Type B pancreatic cell (in vitro differentiated cells): ENCODE measurements around the gene GUSB. TPM values are rescaled to one million over a fixed set of nuclear protein-coding genes. Genes with fewer than 3 reads are reported as not detected.

Experiments
- DNase-seq: peaks from one replicate; pipeline ENCODE4 v3.0.0; 2021; ENCODE audit warnings: mixed read lengths; ENCODE audit not compliant: unreplicated experiment; ENCODE audit errors: extremely low spot score
- H3K27ac Mint-ChIP-seq: 2 replicates; pipeline ENCODE4 v1.8.0; 2021; ENCODE audit warnings: mild to moderate bottlenecking, mixed read lengths
- H3K27me3 Mint-ChIP-seq: 2 replicates; pipeline ENCODE4 v1.8.0; 2021; ENCODE audit warnings: mixed read lengths
- H3K36me3 Mint-ChIP-seq: 2 replicates; pipeline ENCODE4 v1.8.0; 2021; ENCODE audit warnings: mixed read lengths
- H3K4me1 Mint-ChIP-seq: one replicate; pipeline ENCODE4 v1.8.0; 2021; ENCODE audit warnings: mixed read lengths; ENCODE audit not compliant: unreplicated experiment
- H3K4me3 Mint-ChIP-seq: 2 replicates; pipeline ENCODE4 v1.8.0; 2021; ENCODE audit warnings: mild to moderate bottlenecking, mixed read lengths
- H3K9me3 Mint-ChIP-seq: 2 replicates; pipeline ENCODE4 v1.8.0; 2021; ENCODE audit warnings: mixed read lengths
- total RNA-seq: library from RNA; stranded (reverse); gene quantifications from 2 replicates; pipeline ENCODE4 v1.2.1, GENCODE V29; 2021; ENCODE audit warnings: low replicate concordance
- TF ChIP-seq, protein P1 (sequence below): fragments of 200-600 bp; sonication (generic); conservative IDR thresholded peaks from 2 replicates; pipeline ENCODE4 v1.5.0; 2021; ENCODE audit warnings: antibody characterized with exemption, mild to moderate bottlenecking

The GUSB gene
- total RNA-seq, 1 donor from 2014 or later = 53.8 TPM

DNA sequence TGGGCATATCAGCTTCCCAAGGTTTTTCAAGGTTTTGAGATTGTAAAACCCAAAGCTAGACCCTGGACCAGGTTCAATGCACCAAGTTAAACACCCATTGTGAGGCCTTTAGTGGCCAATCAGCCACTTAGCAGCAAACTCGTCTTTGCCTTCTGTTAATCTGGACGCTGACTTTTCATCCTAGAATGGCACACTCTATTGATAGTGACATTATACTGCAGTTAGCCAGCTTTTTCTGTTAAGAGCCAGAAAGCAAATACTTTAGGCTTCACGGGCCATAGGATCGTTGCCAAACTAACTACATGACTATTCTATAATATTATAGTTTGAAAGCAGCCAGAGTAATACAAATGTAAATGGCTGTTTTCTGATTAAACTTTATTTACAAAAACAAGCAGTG, 57.8 kb downstream of the GUSB start:
- TF ChIP-seq, protein P1, sequence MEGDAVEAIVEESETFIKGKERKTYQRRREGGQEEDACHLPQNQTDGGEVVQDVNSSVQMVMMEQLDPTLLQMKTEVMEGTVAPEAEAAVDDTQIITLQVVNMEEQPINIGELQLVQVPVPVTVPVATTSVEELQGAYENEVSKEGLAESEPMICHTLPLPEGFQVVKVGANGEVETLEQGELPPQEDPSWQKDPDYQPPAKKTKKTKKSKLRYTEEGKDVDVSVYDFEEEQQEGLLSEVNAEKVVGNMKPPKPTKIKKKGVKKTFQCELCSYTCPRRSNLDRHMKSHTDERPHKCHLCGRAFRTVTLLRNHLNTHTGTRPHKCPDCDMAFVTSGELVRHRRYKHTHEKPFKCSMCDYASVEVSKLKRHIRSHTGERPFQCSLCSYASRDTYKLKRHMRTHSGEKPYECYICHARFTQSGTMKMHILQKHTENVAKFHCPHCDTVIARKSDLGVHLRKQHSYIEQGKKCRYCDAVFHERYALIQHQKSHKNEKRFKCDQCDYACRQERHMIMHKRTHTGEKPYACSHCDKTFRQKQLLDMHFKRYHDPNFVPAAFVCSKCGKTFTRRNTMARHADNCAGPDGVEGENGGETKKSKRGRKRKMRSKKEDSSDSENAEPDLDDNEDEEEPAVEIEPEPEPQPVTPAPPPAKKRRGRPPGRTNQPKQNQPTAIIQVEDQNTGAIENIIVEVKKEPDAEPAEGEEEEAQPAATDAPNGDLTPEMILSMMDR = no peak
- H3K4me1 Mint-ChIP-seq = peaks cover 5% of the 10 kb centered on the region
- H3K27me3 Mint-ChIP-seq = no peaks in the 10 kb centered on the region
- H3K9me3 Mint-ChIP-seq = no peaks in the 10 kb centered on the region
- H3K36me3 Mint-ChIP-seq = peaks cover 6% of the 10 kb centered on the region
- no peak overlapping the region for H3K27ac Mint-ChIP-seq
- DNase-seq = no peak
- H3K4me3 Mint-ChIP-seq = no peak overlapping the region

DNA sequence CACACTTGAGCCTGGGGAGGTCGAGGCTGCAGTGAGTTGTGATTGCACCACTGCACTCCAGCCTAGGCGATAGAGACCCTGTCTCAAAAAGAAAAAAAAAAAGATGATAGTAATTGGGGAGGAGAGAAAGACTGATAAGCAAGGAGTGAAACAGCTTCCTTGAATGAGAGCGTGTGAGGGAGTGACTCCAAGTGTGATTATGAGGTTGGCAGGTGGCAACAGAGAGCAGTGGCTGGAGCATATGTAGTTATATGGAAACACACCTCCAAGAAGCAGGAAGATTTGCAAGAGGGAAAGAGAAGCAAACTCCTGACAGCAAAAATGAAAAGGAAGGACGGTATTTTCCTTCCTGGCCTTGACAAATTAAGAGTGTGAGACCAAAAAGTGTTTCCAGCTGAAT, 58.7 kb downstream of the GUSB start:
- TF ChIP-seq, protein P1 = no peak
- H3K4me3 Mint-ChIP-seq = no peak overlapping the region
- no peaks in the 10 kb centered on the region for H3K9me3 Mint-ChIP-seq
- no peak overlapping the region for H3K27ac Mint-ChIP-seq
- DNase-seq = no peak
- no peaks in the 10 kb centered on the region for H3K27me3 Mint-ChIP-seq
- H3K36me3 Mint-ChIP-seq = peaks cover 6% of the 10 kb centered on the region
- H3K4me1 Mint-ChIP-seq = peaks cover 5% of the 10 kb centered on the region

DNA sequence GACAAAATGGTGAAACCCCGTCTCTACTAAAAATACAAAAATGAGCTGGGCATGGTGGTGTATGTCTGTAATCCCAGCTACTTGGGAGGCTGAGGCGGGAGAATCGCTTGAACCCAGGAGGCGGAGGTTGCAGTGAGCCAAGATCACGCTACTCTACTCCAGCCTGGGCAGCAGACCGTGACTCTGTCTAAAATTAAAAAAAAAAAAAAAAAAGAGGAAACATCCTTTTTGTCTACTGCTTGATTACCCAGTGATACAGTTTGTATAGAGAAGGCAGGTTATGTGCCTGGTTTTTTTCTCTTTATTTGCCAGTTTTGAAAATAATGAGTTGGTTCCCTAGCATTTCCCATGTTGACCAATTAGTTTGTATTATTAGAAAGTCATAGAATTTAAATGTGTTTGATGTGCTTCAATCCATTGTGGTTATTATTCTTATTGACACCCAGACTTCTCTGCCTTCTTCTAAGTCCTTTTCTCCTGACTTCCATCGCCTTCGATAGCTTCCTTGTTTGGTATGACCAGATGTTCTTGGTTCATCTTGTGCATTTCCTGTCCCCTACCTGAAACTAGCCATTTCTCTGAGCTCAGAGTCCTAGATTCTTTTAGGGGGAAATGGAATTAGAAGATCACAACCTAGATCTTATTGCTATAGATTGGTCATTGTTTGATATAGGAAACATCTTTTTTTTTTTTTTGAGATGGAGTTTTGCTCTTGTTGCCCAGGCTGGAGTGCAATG, 65.9 kb downstream of the GUSB start:
- TF ChIP-seq, protein P1 = no peak
- DNase-seq = no peak
- H3K4me3 Mint-ChIP-seq = no peak overlapping the region

DNA sequence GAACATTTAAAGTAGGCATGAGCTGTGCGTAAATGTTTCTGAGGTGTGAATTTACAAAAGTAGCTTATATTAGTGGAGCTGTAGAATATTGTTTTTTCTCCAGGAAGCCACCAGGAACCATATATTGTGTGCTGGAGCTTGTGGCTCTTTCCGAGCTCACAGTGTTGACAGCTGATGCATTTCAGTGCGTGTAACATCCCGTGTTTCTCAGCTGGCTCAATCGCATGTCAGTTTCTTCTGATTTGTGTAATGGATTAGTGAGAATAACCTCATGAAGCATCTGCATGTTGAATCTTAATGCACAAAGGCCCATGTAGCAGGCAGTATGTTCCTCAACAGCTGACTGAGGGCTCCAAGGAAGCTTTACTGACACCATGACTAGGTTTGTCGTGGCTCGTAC, 69.8 kb downstream of the GUSB start:
- Mint-ChIP-seq H3K27ac (no peak overlapping the region), H3K4me1 (peaks cover 6% of the 10 kb centered on the region), H3K36me3 (peaks cover 10% of the 10 kb centered on the region), H3K4me3 (no peak overlapping the region), H3K9me3 (no peaks in the 10 kb centered on the region), H3K27me3 (no peaks in the 10 kb centered on the region)
- no peak for DNase-seq
- TF ChIP-seq, protein P1 = no peak

More for the DNA sequence above, 65.9 kb downstream of the GUSB start:
- Mint-ChIP-seq H3K27ac (no peak overlapping the region), H3K36me3 (peaks cover 15% of the 10 kb centered on the region), H3K27me3 (no peaks in the 10 kb centered on the region), H3K9me3 (no peaks in the 10 kb centered on the region), H3K4me1 (no peaks in the 10 kb centered on the region)

Other genes starting within 250 kb of the GUSB start
- 26.4 and 27.3 TPM in 2 replicates for gene VKORC1L1, start 109.1 kb downstream of the GUSB start, total RNA-seq
- 35.1 and 35.5 TPM in 2 replicates for gene ASL, start 93.6 kb upstream of the GUSB start, total RNA-seq
- gene CRCP, start 132.6 kb upstream of the GUSB start, total RNA-seq = 28.6 and 29.0 TPM in 2 replicates
- 12.0 and 26.9 TPM in 2 replicates for gene TPST1, start 223.1 kb upstream of the GUSB start, total RNA-seq